Subcutaneous adipose tissue (tissue), 4 donors: Measurements from ENCODE around the gene EFCAB8. TPM values are rescaled to one million over a fixed set of nuclear protein-coding genes. Genes with fewer than 3 reads are reported as not detected.

ENCODE experiments used
- total RNA-seq, 4 donors: library from RNA; depleted of rRNA; stranded (reverse); fragments of >200 nt; gene quantifications; one replicate each; pipeline ENCODE4 v1.1.0, GENCODE V29; 2016
- TF ChIP-seq, protein P1 (sequence below): fragments of 450-650 bp; IDR thresholded peaks from one replicate; pipeline ENCODE4 v1.5.1; 2016; ENCODE audit warnings: low read depth, mild to moderate bottlenecking, control low read depth, antibody characterized with exemption, moderate library complexity

EFCAB8 gene, protein sequence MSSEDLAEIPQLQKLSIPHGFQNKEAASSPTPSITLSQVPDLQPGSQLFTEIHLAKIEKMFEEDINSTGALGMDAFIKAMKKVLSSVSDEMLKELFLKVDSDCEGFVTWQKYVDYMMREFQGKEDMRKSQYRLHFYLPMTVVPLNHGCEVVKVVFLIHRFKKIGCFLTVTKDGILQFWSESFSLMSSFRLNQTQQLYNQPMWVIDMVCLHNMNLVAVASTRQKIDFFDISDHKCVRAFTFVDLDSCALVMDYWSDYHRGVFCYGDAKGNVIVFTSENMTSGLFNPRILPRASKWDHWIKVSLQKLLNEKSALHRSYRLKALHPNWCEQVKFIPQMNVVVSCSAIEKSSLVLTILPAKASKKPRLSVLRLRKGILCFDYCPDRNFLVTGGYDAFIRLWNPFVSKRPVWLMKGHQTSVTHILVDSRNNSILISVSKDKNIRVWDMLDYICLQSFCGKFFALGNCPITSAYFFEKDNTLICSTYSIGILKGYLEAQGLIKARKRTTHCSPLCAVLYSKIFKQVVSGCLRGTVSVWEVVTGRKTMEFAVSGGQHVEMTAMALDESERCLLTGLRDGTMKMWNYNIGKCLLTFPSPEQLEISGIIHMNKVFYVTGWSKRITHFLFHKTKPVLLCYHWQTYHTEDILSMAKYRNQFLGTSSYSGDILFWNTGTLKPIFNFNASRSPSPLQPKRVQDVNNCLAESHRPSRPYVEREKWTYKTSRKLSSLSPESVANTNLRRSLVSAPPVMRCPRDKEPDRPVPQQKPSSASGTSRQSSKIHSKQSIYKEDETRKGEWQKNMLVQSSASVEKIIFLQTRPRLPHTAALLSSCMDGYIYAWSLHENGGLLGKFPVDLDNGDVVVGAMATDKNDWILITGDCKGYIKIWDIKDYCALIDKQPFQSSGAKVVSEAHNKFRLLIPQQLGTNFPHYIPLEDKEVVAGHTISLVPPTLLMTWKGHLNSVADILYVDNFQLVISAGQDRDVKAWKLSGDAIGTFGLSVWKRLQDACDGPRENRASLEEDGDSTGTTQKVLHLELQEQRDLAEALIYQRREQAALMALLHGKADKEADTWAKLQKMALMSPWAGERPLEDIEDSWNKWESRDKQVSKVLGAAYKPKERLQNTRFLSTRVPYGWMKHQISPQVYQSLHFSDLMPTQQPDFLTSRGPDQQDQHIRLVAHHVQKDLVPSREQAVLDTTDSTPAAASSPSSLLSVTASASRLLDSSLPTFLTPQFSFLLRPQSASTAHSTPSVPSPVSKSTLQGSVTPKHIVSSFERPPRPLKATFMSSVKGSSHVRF
- total RNA-seq: under 1 TPM in 1 of 4 donors, not detected in 3; 0.19 TPM

DNA sequence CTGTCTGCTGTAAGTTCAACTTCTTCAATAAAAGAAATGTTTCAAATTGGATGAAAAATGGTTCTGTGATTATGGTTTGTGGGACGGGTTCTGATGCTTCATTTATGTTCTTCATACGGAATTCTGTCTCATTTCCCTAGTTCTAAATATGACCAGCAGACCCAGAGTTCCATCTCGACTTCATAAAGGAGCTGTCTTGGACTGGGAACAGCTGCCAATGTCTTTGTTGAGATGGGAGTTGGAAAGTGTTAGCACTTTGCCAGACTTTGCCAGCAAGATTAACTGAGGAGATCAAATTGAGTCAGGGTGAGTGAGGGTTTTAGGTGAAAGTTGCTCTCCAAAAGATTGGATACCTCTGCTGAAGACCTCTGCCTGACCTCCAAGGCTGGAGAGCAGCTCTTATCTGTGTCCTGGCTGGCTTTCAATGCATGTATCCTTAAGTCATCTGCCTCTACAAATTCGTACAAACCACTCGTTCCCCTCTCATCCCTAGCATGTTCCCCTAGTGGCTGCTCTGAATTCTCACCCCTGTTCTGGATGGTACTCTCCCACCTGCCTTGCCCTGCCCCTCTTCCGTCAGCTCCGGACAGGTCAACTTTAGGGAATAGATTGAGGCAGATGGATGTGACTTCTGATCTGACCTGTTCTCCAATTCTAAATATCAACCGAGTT is at the start of gene EFCAB8:
EFCAB8 (plus strand) TSS at position 223 of the 672 bp plus-strand sequence. CDS start 4,870 bp downstream, outside the sequence.
- TF ChIP-seq, protein P1, sequence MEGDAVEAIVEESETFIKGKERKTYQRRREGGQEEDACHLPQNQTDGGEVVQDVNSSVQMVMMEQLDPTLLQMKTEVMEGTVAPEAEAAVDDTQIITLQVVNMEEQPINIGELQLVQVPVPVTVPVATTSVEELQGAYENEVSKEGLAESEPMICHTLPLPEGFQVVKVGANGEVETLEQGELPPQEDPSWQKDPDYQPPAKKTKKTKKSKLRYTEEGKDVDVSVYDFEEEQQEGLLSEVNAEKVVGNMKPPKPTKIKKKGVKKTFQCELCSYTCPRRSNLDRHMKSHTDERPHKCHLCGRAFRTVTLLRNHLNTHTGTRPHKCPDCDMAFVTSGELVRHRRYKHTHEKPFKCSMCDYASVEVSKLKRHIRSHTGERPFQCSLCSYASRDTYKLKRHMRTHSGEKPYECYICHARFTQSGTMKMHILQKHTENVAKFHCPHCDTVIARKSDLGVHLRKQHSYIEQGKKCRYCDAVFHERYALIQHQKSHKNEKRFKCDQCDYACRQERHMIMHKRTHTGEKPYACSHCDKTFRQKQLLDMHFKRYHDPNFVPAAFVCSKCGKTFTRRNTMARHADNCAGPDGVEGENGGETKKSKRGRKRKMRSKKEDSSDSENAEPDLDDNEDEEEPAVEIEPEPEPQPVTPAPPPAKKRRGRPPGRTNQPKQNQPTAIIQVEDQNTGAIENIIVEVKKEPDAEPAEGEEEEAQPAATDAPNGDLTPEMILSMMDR: no peak

DNA sequence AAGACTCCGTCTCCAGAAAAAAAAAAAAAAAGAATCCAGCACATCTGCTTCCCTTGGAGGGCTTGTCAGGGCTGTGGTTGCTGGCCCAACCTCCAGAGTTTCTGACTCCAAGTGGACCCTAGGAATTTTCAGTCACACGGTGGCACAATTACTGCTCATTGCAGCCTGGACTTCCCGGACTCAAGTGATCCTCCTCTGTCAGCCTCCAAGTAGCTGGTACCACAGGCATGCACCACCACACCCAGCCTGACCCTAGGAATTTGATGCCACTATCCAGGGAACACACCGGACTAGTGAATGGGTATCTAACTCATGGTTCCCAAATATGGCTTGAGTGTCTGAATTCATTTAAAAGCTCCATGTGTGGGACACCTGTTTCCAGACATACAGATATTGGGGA is 48.8 kb upstream of the EFCAB8 start:
- TF ChIP-seq, protein P1: no peak

DNA sequence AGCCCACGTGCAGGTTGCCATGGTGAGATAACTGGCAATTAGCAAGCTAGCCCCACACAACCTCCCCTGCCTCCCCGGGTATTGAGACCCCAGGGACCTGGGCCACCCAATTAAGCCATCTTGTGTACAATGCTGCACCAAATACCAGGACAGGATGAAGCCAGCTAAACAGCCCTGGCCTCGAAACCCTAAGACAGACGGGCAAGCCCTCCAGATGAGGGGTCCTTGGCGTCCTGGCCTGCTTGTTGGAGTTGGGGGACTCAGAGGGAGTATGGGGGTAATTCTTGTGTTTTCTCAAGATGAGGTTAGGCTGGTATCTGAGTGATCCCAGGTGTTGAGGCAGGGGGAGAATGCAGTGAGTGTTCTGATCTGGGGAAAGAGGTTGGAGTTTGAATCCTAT is 47.8 kb upstream of the EFCAB8 start:
- TF ChIP-seq, protein P1: no peak

DNA sequence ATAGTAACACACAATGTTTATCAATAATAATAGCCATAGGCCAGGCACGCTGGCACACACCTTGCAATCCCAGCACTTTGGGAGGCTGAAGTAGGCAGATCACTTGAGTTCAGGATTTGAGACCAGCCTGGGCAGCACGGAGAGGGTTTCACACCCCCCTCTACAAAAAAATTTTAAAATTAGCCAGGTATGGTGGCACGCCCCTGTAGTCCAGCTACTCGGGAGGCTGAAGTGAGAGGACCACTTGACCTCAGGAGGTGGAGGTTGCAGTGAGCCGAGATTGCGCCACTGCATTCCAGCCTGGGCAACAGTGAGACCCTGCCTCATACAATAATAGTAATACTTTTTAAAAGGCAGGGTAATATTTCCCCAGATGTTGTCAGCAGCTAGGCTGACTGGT is 46.8 kb upstream of the EFCAB8 start:
- TF ChIP-seq, protein P1: no peak

DNA sequence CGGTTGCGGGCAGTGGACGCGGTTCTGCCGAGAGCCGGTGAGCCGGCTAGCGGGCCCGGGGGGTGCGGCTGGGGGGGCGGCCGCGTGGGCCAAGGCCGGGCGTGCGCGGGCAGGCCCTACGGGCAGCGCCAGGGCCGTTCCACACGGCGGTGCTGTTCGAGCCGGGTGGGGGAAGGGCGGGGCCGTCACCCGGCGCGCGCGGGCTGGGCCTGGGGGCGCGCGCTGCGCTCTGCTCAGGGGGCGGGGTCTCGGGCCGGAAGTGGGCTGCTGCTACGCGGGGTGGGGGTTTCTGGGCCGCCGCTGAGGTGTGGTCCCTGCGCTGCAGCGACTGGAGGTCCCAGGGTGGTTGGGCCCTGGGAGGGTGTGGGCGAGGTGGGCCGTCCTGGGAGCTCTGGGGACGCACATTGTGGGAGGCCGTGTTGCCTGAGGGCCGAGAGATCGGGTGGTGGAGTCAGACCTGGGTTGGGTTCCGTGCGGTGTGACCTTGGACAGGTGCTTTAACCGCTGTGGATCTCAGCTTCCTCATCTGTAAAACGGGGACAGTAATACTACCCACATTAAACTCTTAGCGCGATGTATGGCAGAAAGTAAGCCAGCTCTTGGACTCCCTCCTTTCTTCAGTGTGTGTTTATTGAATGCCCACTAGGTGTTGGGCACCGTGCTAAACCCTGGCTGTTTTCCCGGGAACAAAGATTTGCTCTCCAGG is 38.6 kb upstream of the EFCAB8 start:
- TF ChIP-seq, protein P1: no peak

DNA sequence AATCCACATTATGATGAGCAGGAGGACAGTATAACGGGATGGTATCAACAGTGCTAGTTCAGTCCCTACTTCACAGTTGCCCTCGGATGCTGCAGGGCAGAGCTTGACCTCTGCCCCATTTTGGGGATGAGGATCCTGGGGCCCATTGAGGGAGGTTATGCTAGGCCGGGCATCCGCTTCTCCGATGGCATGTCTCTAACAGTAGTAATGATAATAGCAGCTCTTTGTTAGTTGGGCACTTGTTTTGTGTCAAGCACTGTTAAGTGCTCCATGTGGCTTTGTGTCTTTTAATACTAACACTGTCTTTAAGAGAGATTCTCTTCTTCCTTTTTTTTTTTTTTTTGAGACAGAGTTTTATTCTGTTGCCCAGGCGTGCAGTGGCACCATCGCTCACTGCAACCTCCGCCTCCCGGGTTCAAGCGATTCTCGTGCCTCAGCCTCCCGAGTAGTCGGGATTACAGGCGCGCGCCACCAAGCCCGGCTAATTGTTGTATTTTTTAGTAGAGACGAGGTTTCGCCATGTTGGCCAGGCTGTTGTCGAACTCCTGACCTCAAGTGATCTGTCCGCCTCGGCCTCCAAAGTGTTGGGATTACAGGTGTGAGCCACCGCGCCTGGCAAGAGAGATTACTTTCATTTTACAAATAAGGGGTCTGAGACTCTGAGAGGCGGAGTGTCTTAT is 37.9 kb upstream of the EFCAB8 start:
- TF ChIP-seq, protein P1: no peak
